IMR-90 (cell line): ENCODE results near the gene AQP5. TPM values are rescaled to one million over a fixed set of nuclear protein-coding genes. Genes with fewer than 3 reads are reported as not detected.

Experiments
- ATAC-seq: fragments of 200-7000 bp; cut with Tn5 transposase; 2 replicates; pipeline ENCODE4 v1.9.1; 2020; ENCODE audit warnings: low read depth, mild to moderate bottlenecking, moderate library complexity
- BruUV-seq: library from RNA; stranded (reverse); fragments of 400-500 nt; replicated peaks from 2 replicates; lab custom pipeline; 2021; lab: Mats Ljungman, UMichigan
- CTCF ChIA-PET: fragments of 300-600 bp; formaldehyde crosslinking; extraction: SDS; loops from one replicate; lab custom pipeline; 2021; ENCODE audit warnings: antibody characterized with exemption; lab: Yijun Ruan, JAX
- POLR2A ChIA-PET: fragments of 300-600 bp; sonication (Branson Sonifier 250); formaldehyde crosslinking; loops from one replicate; lab custom pipeline; 2022; ENCODE audit warnings: antibody characterized with exemption; ENCODE audit not compliant: unreplicated experiment; lab: Charles Lee
- DNase-seq: peaks from one replicate; pipeline ENCODE4 v3.0.0; 2013
- H2AFZ ChIP-seq: replicated peaks from 2 replicates; pipeline ENCODE3; 2013; ENCODE audit warnings: low read length, mild to moderate bottlenecking; ENCODE audit not compliant: poor library complexity
- H2AK5ac ChIP-seq: 2 replicates; pipeline ENCODE4 v1.6.1; 2013; ENCODE audit warnings: low read depth, low read length, inconsistent platforms
- H2AK9ac ChIP-seq: replicated peaks from 2 replicates; pipeline ENCODE3; 2013; ENCODE audit warnings: mild to moderate bottlenecking, low read depth, low read length, moderate library complexity; ENCODE audit not compliant: poor library complexity
- H2BK120ac ChIP-seq: 2 replicates; pipeline ENCODE4 v1.6.1; 2013; ENCODE audit warnings: low read depth, low read length, inconsistent platforms
- H2BK15ac ChIP-seq: 3 replicates; pipeline ENCODE4 v1.6.1; 2013; ENCODE audit warnings: low read depth, low read length, inconsistent platforms
- H2BK20ac ChIP-seq: 2 replicates; pipeline ENCODE4 v1.6.1; 2013; ENCODE audit warnings: low read depth, mild to moderate bottlenecking, inconsistent platforms, low read length, moderate library complexity
- H2BK5ac ChIP-seq: 2 replicates; pipeline ENCODE4 v1.6.1; 2013; ENCODE audit warnings: mild to moderate bottlenecking, low read depth, low read length, inconsistent platforms; ENCODE audit not compliant: poor library complexity, severe bottlenecking
- H3K14ac ChIP-seq: replicated peaks from 2 replicates; pipeline ENCODE4 v1.6.1; 2013; ENCODE audit warnings: low read depth, low read length, inconsistent platforms
- H3K18ac ChIP-seq: 2 replicates; pipeline ENCODE4 v1.6.1; 2013; ENCODE audit warnings: low read depth, low read length, control low read depth
- H3K23ac ChIP-seq: 2 replicates; pipeline ENCODE4 v1.6.1; 2013; ENCODE audit warnings: low read depth, low read length, inconsistent platforms
- H3K27ac ChIP-seq: 2 replicates; pipeline ENCODE4 v1.5.1; 2013; ENCODE audit warnings: mild to moderate bottlenecking, control low read depth, low read length; ENCODE audit not compliant: insufficient read depth
- H3K27me3 ChIP-seq: 2 replicates; pipeline ENCODE4 v1.6.1; 2013; ENCODE audit warnings: low read length; ENCODE audit not compliant: control insufficient read depth, insufficient read depth
- H3K36me3 ChIP-seq: 2 replicates; pipeline ENCODE4 v1.6.1; 2013; ENCODE audit warnings: low read length, mixed read lengths; ENCODE audit not compliant: control insufficient read depth, insufficient read depth
- H3K4ac ChIP-seq: 2 replicates; pipeline ENCODE4 v1.6.1; 2013; ENCODE audit warnings: low read depth, low read length, inconsistent platforms
- H3K4me1 ChIP-seq: 2 replicates; pipeline ENCODE4 v1.6.1; 2013; ENCODE audit warnings: low read length, mixed read lengths; ENCODE audit not compliant: control insufficient read depth, insufficient read depth
- H3K4me2 ChIP-seq: 2 replicates; pipeline ENCODE4 v1.6.1; 2013; ENCODE audit warnings: low read depth, mild to moderate bottlenecking, control low read depth, low read length, moderate library complexity
- H3K4me3 ChIP-seq: 2 replicates; pipeline ENCODE4 v1.5.1; 2013; ENCODE audit warnings: low read depth, mild to moderate bottlenecking, control low read depth, low read length, moderate library complexity; ENCODE audit not compliant: insufficient read depth
- H3K56ac ChIP-seq: 2 replicates; pipeline ENCODE4 v1.6.1; 2013; ENCODE audit warnings: low read length, inconsistent platforms; ENCODE audit not compliant: insufficient read depth; ENCODE audit errors: extremely low read depth
- H3K79me1 ChIP-seq, 2 experiments: 2 replicates each; pipeline ENCODE4 v1.6.1; 2013; ENCODE audit warnings: low read length in 2 of 2, inconsistent platforms in 1 of 2, low read depth in 1 of 2
- H3K9ac ChIP-seq: 2 replicates; pipeline ENCODE4 v1.6.1; 2013; ENCODE audit warnings: low read depth, low read length, control low read depth
- H3K9me1 ChIP-seq: 2 replicates; pipeline ENCODE4 v1.6.1; 2013; ENCODE audit warnings: low read length, inconsistent platforms; ENCODE audit not compliant: insufficient read depth
- H3K9me3 ChIP-seq: 2 replicates; pipeline ENCODE4 v1.6.1; 2013; ENCODE audit warnings: low read length; ENCODE audit not compliant: control insufficient read depth, insufficient read depth
- H4K20me1 ChIP-seq: 2 replicates; pipeline ENCODE4 v1.6.1; 2013; ENCODE audit warnings: low read length, inconsistent platforms; ENCODE audit not compliant: insufficient read depth
- H4K5ac ChIP-seq: 2 replicates; pipeline ENCODE4 v1.6.1; 2013; ENCODE audit warnings: mild to moderate bottlenecking, low read depth, low read length, control low read depth
- H4K8ac ChIP-seq, 2 experiments: 2 replicates each; pipeline ENCODE4 v1.6.1; 2013; ENCODE audit warnings: low read depth in 2 of 2, low read length in 2 of 2, control low read depth in 1 of 2, inconsistent platforms in 1 of 2
- H4K91ac ChIP-seq: 2 replicates; pipeline ENCODE4 v1.6.1; 2013; ENCODE audit warnings: low read depth, low read length, inconsistent platforms; ENCODE audit not compliant: insufficient read depth
- CEBPB ChIP-seq: IDR thresholded peaks from 2 replicates; pipeline ENCODE4 v1.6.1; 2012; ENCODE audit warnings: low read depth, low read length, improper control_type of control experiment
- CTCF ChIP-seq: conservative IDR thresholded peaks from 2 replicates; pipeline ENCODE4 v1.5.1; 2012; ENCODE audit warnings: mild to moderate bottlenecking, low read depth, low read length, improper control_type of control experiment
- ELK1 ChIP-seq: fragments of 150-350 bp; IDR thresholded peaks from 2 replicates; pipeline ENCODE4 v1.6.1; 2016; ENCODE audit warnings: low read depth, mild to moderate bottlenecking, low read length, moderate library complexity, borderline replicate concordance
- FOS ChIP-seq: fragments of 150-350 bp; IDR thresholded peaks from 2 replicates; pipeline ENCODE4 v1.6.1; 2016; ENCODE audit warnings: low read depth, low read length
- MAFK ChIP-seq: IDR thresholded peaks from 2 replicates; pipeline ENCODE4 v1.6.1; 2012; ENCODE audit warnings: low read depth, low read length, improper control_type of control experiment
- MAZ ChIP-seq: IDR thresholded peaks from 2 replicates; pipeline ENCODE4 v1.6.1; 2012; ENCODE audit warnings: low read depth, mild to moderate bottlenecking, low read length, improper control_type of control experiment, moderate library complexity, borderline replicate concordance
- MXI1 ChIP-seq: IDR thresholded peaks from 2 replicates; pipeline ENCODE4 v1.6.1; 2012; ENCODE audit warnings: low read depth, mild to moderate bottlenecking, low read length, moderate library complexity, borderline replicate concordance
- NFE2L2 ChIP-seq: fragments of 150-350 bp; IDR thresholded peaks from 2 replicates; pipeline ENCODE4 v1.6.1; 2016; ENCODE audit warnings: low read depth, mild to moderate bottlenecking, low read length
- RAD21 ChIP-seq: IDR thresholded peaks from 2 replicates; pipeline ENCODE4 v1.6.1; 2012; ENCODE audit warnings: low read length, improper control_type of control experiment
- RCOR1 ChIP-seq: IDR thresholded peaks from 2 replicates; pipeline ENCODE4 v1.6.1; 2012; ENCODE audit warnings: mild to moderate bottlenecking, low read length, improper control_type of control experiment; ENCODE audit not compliant: insufficient replicate concordance
- RFX5 ChIP-seq: IDR thresholded peaks from 2 replicates; pipeline ENCODE4 v1.8.0; 2012; ENCODE audit warnings: low read depth, mild to moderate bottlenecking, low read length, moderate library complexity
- SMC3 ChIP-seq: fragments of 150-350 bp; IDR thresholded peaks from 2 replicates; pipeline ENCODE4 v1.6.1; 2016; ENCODE audit warnings: low read depth, mild to moderate bottlenecking, antibody characterized with exemption, low read length, moderate library complexity
- WGBS, 2 experiments: methylation state at CpG; one replicate each; pipeline versions ENCODE4 v1.1.5 to v1.1.7; 2013; ENCODE audit warnings: missing lambda C conversion rate in 2 of 2; ENCODE audit not compliant: insufficient read length in 1 of 2; ENCODE audit errors: extremely low coverage in 2 of 2; 5-methylcytosine and 5-hydroxymethylcytosine counted together
- dilution Hi-C: fragments of 300-500 bp; cut with HindIII; formaldehyde crosslinking; loops from one replicate; pipeline ENCODE4 v1.14.3; 2018; ENCODE audit warnings: low sequenced_read_pairs; ENCODE audit not compliant: unreplicated experiment
- in situ Hi-C: fragments of 300-500 bp; cut with MboI; formaldehyde crosslinking; loops from 3 replicates; pipeline ENCODE4 v1.14.3; 2019; ENCODE audit warnings: low sequenced_read_pairs, inconsistent platforms, mixed read lengths
- intact Hi-C: fragments of 100-400 bp; cut with micrococcal nuclease; formaldehyde crosslinking; loops from 2 replicates; pipeline ENCODE4 v1.10.0; 2022
- polyA plus RNA-seq, 3 experiments: library from polyadenylated mRNA; depleted of rRNA; stranded (reverse); fragments of >200 nt; gene quantifications; 2 replicates each; pipeline ENCODE4 v1.2.3, GENCODE V29; 2012; ENCODE audit warnings: low replicate concordance in 1 of 3
- total RNA-seq: library from RNA; depleted of rRNA; stranded (reverse); fragments of >200 nt; gene quantifications from 2 replicates; pipeline ENCODE4 v1.2.3, GENCODE V29; 2012

Gene AQP5
- total and polyA plus RNA-seq, 2 of the 4 experiments (the other 2 are of a cell fraction): not detected

GRCh38 chr12:49942921-49943624 lies 18.6 kb upstream of the AQP5 start:
- Histone ChIP-seq H3K36me3 (no peaks in the 10 kb centered on the region), H3K9ac (no peak overlapping the region), H3K18ac (no peak overlapping the region), H2AFZ (peak overlapping the region; percentile 6), H2BK20ac (no peak overlapping the region), H3K27ac (no peak overlapping the region), H2BK15ac (no peak overlapping the region), H3K9me1 (0 out of 2 replicates have a peak, but pooled peaks cover 3% of the 10 kb centered on the region), H3K9me3 (no peaks in the 10 kb centered on the region), H4K91ac (no peak overlapping the region), H3K4ac (no peak overlapping the region), H2BK120ac (no peak overlapping the region), H2BK5ac (no peak overlapping the region), H3K4me3 (no peak overlapping the region), H3K4me2 (no peak overlapping the region), H2AK5ac (0 out of 2 replicates have a peak overlapping the region, but pooled peaks have one; percentile 62), H3K14ac (no peak overlapping the region), H3K56ac (no peak overlapping the region), H3K79me1 (no peaks in the 10 kb centered on the region), H4K8ac (no peak overlapping the region), H3K4me1 (no peaks in the 10 kb centered on the region; the same call in 1 of the 2 replicates), H4K5ac (no peak overlapping the region), H2AK9ac (peak overlapping the region; percentile 46), H4K20me1 (no peaks in the 10 kb centered on the region), H3K27me3 (no peaks in the 10 kb centered on the region), H3K23ac (no peak overlapping the region)
- intact Hi-C loops (no loop called here), dilution Hi-C loops (no loop called here), in situ Hi-C loops (no loop called here)
- no peak for ATAC-seq
- BruUV-seq: no TSS peak
- WGBS, 2 experiments: 90% methylated on average over 2 of the region's 14 CpGs; no CpG with 5 or more reads in 1 of the 2 experiments
- ChIA-PET CTCF (interaction anchor here (1.2 kb wide), 1 partner anchor 12 kb away, joined by 3 read pairs; no protein-coding TSS in a partner anchor), POLR2A (no interaction called here)
- TF ChIP-seq MXI1 (no peak), MAZ (no peak), RAD21 (no peak), RCOR1 (no peak), FOS (no peak), CEBPB (no peak), RFX5 (no peak), SMC3 (no peak), NFE2L2 (no peak), MAFK (no peak), CTCF (no peak), ELK1 (no peak)
- no peak for DNase-seq
